Gastroesophageal sphincter (tissue), 4 donors: ENCODE results near the gene MED9. TPM values are rescaled to one million over a fixed set of nuclear protein-coding genes. Genes with fewer than 3 reads are reported as not detected.
A peak's percentile ranks its signal among the peaks of the same experiment; 100 is the strongest.

Source experiments
- ATAC-seq: fragments of 150-250 bp; one replicate; pipeline ENCODE4 v1.9.1; 2016; ENCODE audit warnings: mild to moderate bottlenecking, moderate library complexity
- H3K27ac ChIP-seq, 4 donors: fragments of 200-600 bp; sonication (generic) in 3 of 4; 1 replicate in 3 of 4; 2 replicates in 1 of 4; pipeline ENCODE4 v1.5.1; 2016 to 2019
- H3K27me3 ChIP-seq: fragments of 200-600 bp; sonication (generic); one replicate; pipeline ENCODE4 v1.5.1; 2019
- H3K36me3 ChIP-seq, 2 donors: fragments of 200-600 bp; sonication (generic); one replicate each; pipeline ENCODE4 v1.5.1; 2019; ENCODE audit warnings: control low read depth in 1 of 2
- H3K4me1 ChIP-seq, 3 donors: fragments of 200-600 bp; sonication (generic); 1 replicate in 2 of 3; 2 replicates in 1 of 3; pipeline ENCODE4 v1.5.1; 2016 to 2019; ENCODE audit warnings: control low read depth in 2 of 3
- H3K4me3 ChIP-seq, 2 donors: fragments of 200-600 bp; sonication (generic); one replicate each; pipeline ENCODE4 v1.5.1; 2019; ENCODE audit warnings: mild to moderate bottlenecking in 1 of 2, moderate library complexity in 1 of 2
- H3K9me3 ChIP-seq, 3 donors: fragments of 200-600 bp; sonication (generic); one replicate each; pipeline ENCODE4 v1.5.1; 2017 to 2019; ENCODE audit warnings: control low read depth in 2 of 3
- CTCF ChIP-seq, 4 experiments: fragments of 200-600 bp in 2 of 4; fragments of 450-650 bp in 2 of 4; sonication (generic) in 1 of 4; IDR thresholded peaks; one replicate each; pipeline ENCODE4 v1.5.1; 2017 to 2019; ENCODE audit warnings: antibody characterized with exemption in 4 of 4, mild to moderate bottlenecking in 2 of 4, moderate library complexity in 2 of 4
- EP300 ChIP-seq: sonication (generic); formaldehyde crosslinking; IDR thresholded peaks from one replicate; pipeline ENCODE4 v1.6.1; 2017; ENCODE audit warnings: antibody characterized with exemption, mild to moderate bottlenecking
- POLR2A ChIP-seq, 2 donors: fragments of 450-650 bp; IDR thresholded peaks; one replicate each; pipeline ENCODE4 v1.6.1; 2017; ENCODE audit warnings: antibody characterized with exemption in 2 of 2, mild to moderate bottlenecking in 2 of 2, moderate library complexity in 1 of 2
- POLR2AphosphoS5 ChIP-seq: sonication (generic); formaldehyde crosslinking; IDR thresholded peaks from one replicate; pipeline ENCODE4 v1.6.1; 2017; ENCODE audit warnings: antibody characterized with exemption
- WGBS, 2 donors: methylation state at CpG; one replicate each; pipeline ENCODE4 v1.1.5; 2018; ENCODE audit warnings: low coverage in 1 of 2; 5-methylcytosine and 5-hydroxymethylcytosine counted together
- total RNA-seq, 4 donors: library from RNA; depleted of rRNA; stranded (reverse); fragments of >200 nt; gene quantifications; one replicate each; pipeline ENCODE4 v1.1.0, GENCODE V29; 2016

The MED9 gene
- total RNA-seq, 4 donors from 2014 or later = 9.1 to 19.5 (median 16.6) TPM

DNA sequence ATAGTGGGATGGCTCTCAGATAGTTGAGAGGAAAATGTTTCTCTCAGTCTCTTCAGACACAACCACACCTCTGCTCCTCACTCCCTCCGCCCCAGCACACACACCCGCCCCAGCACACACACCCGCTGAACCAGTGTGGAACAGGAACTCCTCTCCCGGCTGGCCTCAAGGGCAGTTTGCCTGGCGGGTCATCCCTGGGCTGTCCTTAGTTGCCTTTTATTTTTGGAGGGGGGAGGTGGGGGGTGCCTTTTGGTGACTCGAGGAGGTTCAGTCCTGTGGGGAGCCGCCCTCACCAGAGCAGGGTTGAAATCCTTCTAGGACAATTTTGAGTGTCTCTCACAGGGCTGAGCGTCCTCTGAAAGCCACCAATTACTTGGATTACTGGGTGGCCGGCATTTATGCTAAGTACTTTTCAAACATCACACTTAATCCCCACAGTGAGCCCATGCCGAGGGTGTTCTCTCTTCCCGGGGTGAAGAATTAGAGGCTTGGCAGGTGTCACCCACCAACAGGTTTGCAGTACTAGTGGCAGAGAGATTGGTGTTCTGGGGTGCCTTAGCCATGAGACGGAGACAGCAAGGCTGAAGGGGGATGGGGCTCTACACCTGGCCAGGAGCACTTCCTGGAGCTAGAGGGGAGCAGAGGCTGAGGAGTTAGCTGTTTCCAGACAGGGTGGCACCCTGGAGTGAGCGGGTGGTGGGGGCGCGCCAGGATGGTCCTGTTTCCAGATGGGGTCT lies 16.6 kb downstream of the MED9 start:
- Histone ChIP-seq H3K9me3 (no peaks in the 10 kb centered on the region), H3K27ac (no peak overlapping the region), H3K36me3 (peaks cover 0 to 41% of the 10 kb centered on the region in 2 donors), H3K4me3 (peak overlapping the region in 1 of 2 donors; percentile 73), H3K27me3 (no peaks in the 10 kb centered on the region), H3K4me1 (peaks cover 0 to 26% (median 15%) of the 10 kb centered on the region in 3 donors)
- 68 to 77% methylated on average over 5 to 6 of the region's 15 CpGs for WGBS, 2 donors
- TF ChIP-seq CTCF (IDR thresholded peaks at IDR 0.05) (no peak), POLR2A (IDR thresholded peaks at IDR 0.05) (no peak), POLR2AphosphoS5 (no peak), EP300 (no peak)
- no peak for ATAC-seq

- no peak overlapping the region for H3K27ac ChIP-seq
- TF ChIP-seq POLR2A (IDR thresholded peaks at IDR 0.05) (no peak), EP300 (no peak), POLR2AphosphoS5 (no peak), CTCF (IDR thresholded peaks at IDR 0.05) (no peak)
- H3K4me3 ChIP-seq = peak overlapping the region in 1 of 2 donors; percentile 73
- WGBS, 2 donors = 50 to 66% methylated on average over 1 to 3 of the region's 5 CpGs
- peaks cover 0 to 26% (median 15%) of the 10 kb centered on the region in 3 donors for H3K4me1 ChIP-seq
- peaks cover 0 to 35% of the 10 kb centered on the region in 2 donors for H3K36me3 ChIP-seq
- no peaks in the 10 kb centered on the region for H3K27me3 ChIP-seq
- no peak for ATAC-seq
- no peaks in the 10 kb centered on the region for H3K9me3 ChIP-seq
Measured at GRCh38 chr17:17493986-17494466, 17.2 kb downstream of the MED9 start.

GRCh38 chr17:17494499-17494869 lies 17.7 kb downstream of the MED9 start:
- H3K9me3 ChIP-seq = no peaks in the 10 kb centered on the region
- 56 to 75% methylated on average over 3 to 10 of the region's 14 CpGs for WGBS, 2 donors
- peak overlapping the region in 3 of 4 donors; percentile 52 to 87 (median 82) for H3K27ac ChIP-seq
- H3K4me3 ChIP-seq = peak overlapping the region; percentile 56 to 73
- peaks cover 0 to 34% of the 10 kb centered on the region in 2 donors for H3K36me3 ChIP-seq
- peaks cover 0 to 26% (median 15%) of the 10 kb centered on the region in 3 donors for H3K4me1 ChIP-seq
- TF ChIP-seq EP300 (no peak), CTCF (IDR thresholded peaks at IDR 0.05) (no peak), POLR2AphosphoS5 (no peak), POLR2A (IDR thresholded peaks at IDR 0.05) (no peak)
- no peak for ATAC-seq
- no peaks in the 10 kb centered on the region for H3K27me3 ChIP-seq

DNA sequence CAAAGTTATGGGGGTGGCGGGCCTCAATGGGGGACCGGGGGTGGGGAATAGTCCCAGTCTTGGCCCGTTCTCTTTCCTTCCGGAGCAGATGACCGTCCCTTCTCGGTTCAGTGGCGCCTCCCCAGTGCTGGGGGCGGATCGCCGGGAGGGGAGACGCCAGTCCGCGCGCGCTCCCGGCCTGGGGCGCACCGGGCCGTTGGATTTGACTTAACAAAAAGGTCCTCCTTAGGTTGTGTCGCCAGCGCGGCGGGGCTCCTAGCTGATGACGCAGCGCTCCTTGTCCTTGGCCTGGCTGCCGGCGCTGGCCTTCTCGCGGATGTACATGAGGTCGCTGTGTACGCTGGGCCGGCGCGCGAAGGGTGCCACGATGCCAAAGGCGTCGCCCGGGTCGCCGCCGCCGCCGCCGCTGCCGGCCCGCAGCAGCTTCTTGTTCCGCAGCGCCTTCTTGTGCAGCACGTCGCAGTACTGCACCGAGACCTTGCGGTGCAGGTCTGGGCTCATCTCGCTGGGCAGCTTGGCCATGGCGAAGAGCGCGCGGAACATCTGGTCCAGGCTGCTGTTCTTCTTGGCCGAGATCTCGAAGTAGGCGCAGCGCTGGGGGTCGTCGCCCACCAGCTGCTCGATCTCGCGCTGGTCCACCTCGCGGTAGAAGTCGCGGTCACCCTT lies 18.2 kb downstream of the MED9 start:
- H3K9me3 ChIP-seq = no peaks in the 10 kb centered on the region
- no peaks in the 10 kb centered on the region for H3K27me3 ChIP-seq
- H3K36me3 ChIP-seq = peaks cover 0 to 34% of the 10 kb centered on the region in 2 donors
- ATAC-seq = no peak
- TF ChIP-seq CTCF (IDR thresholded peaks at IDR 0.05) (no peak), POLR2AphosphoS5 (no peak), EP300 (no peak), POLR2A (IDR thresholded peaks at IDR 0.05) (no peak)
- H3K4me3 ChIP-seq = peak overlapping the region; percentile 56 to 73
- WGBS, 2 donors = no CpG with 5 or more reads among the region's 71 CpGs
- peak overlapping the region in 3 of 4 donors; percentile 52 to 87 (median 82) for H3K27ac ChIP-seq
- peaks cover 0 to 26% (median 15%) of the 10 kb centered on the region in 3 donors for H3K4me1 ChIP-seq
